Measurements from ENCODE around the gene LRRN2.

GRCh38 chr1:204731985-204732575 is 46.5 kb upstream of the LRRN2 start:
- TF ChIP-seq MAX (IDR thresholded peaks at IDR 0.05): no peak
- TF ChIP-seq TAF1 (IDR thresholded peaks at IDR 0.05; ENCODE audit: low read depth): no peak
- TF ChIP-seq EP300 (IDR thresholded peaks at IDR 0.05; ENCODE audit: borderline replicate concordance): no peak
- TF ChIP-seq TCF12 (IDR thresholded peaks at IDR 0.05; ENCODE audit: low read depth): no peak
- no peak for TF ChIP-seq FOXM1 (IDR thresholded peaks at IDR 0.05; ENCODE audit: borderline replicate concordance, low read depth)
- TF ChIP-seq RAD21 (IDR thresholded peaks at IDR 0.05; ENCODE audit: low read depth): no peak
- no peak for TF ChIP-seq CEBPB (IDR thresholded peaks at IDR 0.05)
- TF ChIP-seq REST (IDR thresholded peaks at IDR 0.05; ENCODE audit: low read depth): no peak
- TF ChIP-seq USF1 (IDR thresholded peaks at IDR 0.05): no peak
- TF ChIP-seq CREB1 (IDR thresholded peaks at IDR 0.05; ENCODE audit: low read depth): no peak
- TF ChIP-seq EGR1 (IDR thresholded peaks at IDR 0.05): no peak
- TF ChIP-seq NFIC (IDR thresholded peaks at IDR 0.05): no peak
- TF ChIP-seq YY1 (IDR thresholded peaks at IDR 0.05; ENCODE audit: low read depth): no peak

All from Ishikawa (cell line).